Erythroblast (primary cell): Measurements from ENCODE around the gene CMSS1.

Experiments used
- GATA1 ChIP-seq: IDR thresholded peaks from 2 replicates; pipeline ENCODE4 v1.6.1; 2011; ENCODE audit warnings: low read depth, mild to moderate bottlenecking, control low read depth, low read length, moderate library complexity
- POLR2A ChIP-seq: IDR thresholded peaks from 2 replicates; pipeline ENCODE4 v1.6.1; 2011; ENCODE audit warnings: mild to moderate bottlenecking, low read length

- TF ChIP-seq POLR2A: no peak
- no peak for TF ChIP-seq GATA1
These were observed 90.4 kb downstream of the CMSS1 start for GRCh38 chr3:99907959-99908544.
